Mucosa of descending colon (tissue), 3 donors: ENCODE data around the gene CALCR. TPM values are rescaled to one million over a fixed set of nuclear protein-coding genes. Genes with fewer than 3 reads are reported as not detected.

Experiments used
- ATAC-seq: fragments of 200-7000 bp; cut with Tn5 transposase; one replicate; pipeline ENCODE4 v1.9.1; 2020; ENCODE audit warnings: mild to moderate bottlenecking, moderate library complexity
- DNase-seq, 3 donors: peaks; one replicate each; pipeline ENCODE4 v3.0.0-alpha.2; 2020
- H3K36me3 ChIP-seq: fragments of 200-600 bp; one replicate; pipeline ENCODE4 v1.8.0; 2021; ENCODE audit warnings: low read depth, mild to moderate bottlenecking
- H3K4me1 ChIP-seq: fragments of 200-600 bp; one replicate; pipeline ENCODE4 v1.8.0; 2021; ENCODE audit warnings: low read depth, mild to moderate bottlenecking
- H3K4me3 ChIP-seq: fragments of 200-600 bp; one replicate; pipeline ENCODE4 v1.8.0; 2021; ENCODE audit warnings: mild to moderate bottlenecking
- H3K9me3 ChIP-seq: fragments of 200-600 bp; one replicate; pipeline ENCODE4 v1.8.0; 2021; ENCODE audit warnings: mild to moderate bottlenecking
- CTCF ChIP-seq: fragments of 200-600 bp; IDR thresholded peaks from one replicate; pipeline ENCODE4 v1.8.0; 2022; ENCODE audit warnings: antibody characterized with exemption, mild to moderate bottlenecking
- intact Hi-C, 2 donors: fragments of 100-400 bp; cut with DNase I in 1 of 2; cut with micrococcal nuclease in 1 of 2; formaldehyde crosslinking; loops; one replicate each; pipeline versions ENCODE4 v1.11.0 to v1.11.1; 2022; cut with DNase I, micrococcal nuclease
- total RNA-seq, 3 donors: library from RNA; stranded (reverse); fragmentation: NEBNext Ultra II Directional in 2 of 3; extraction: Animal tissue kit (Norgen Biotek cat#: 25700) in 2 of 3; gene quantifications; one replicate each; pipeline versions ENCODE4 v1.2.1 to v1.2.4, GENCODE V29; 2021 to 2023
- donor health status: DM: no; HTN: no; CAD: no; lungs with moderate emphysema.
- donor health status: DM: no; HTN: no; CAD: no.
- donor health status: DM: no; HTN: yes; CAD: no.

Gene CALCR
- total RNA-seq, 3 donors from 2014 or later: not detected

- Histone ChIP-seq H3K4me3 (no peak overlapping the region), H3K4me1 (no peaks in the 10 kb centered on the region), H3K9me3 (no peaks in the 10 kb centered on the region), H3K36me3 (no peaks in the 10 kb centered on the region)
- intact Hi-C loops: no loop called here
- DNase-seq (no peak), ATAC-seq (no peak)
- TF ChIP-seq CTCF: no peak
Measured at GRCh38 chr7:93430917-93431588, 143.5 kb downstream of the CALCR start.

GRCh38 chr7:93429563-93429962, 145.0 kb downstream of the CALCR start:
- Histone ChIP-seq H3K4me1 (no peaks in the 10 kb centered on the region), H3K9me3 (no peaks in the 10 kb centered on the region), H3K4me3 (no peak overlapping the region), H3K36me3 (no peaks in the 10 kb centered on the region)
- ATAC-seq (no peak), DNase-seq (no peak)
- no peak for TF ChIP-seq CTCF
- intact Hi-C loops: no loop called here

- intact Hi-C loops: no loop called here
- no peak for DNase-seq
Measured at GRCh38 chr7:93427107-93427506, 147.4 kb downstream of the CALCR start.

GRCh38 chr7:93426155-93426696, 148.3 kb downstream of the CALCR start:
- H3K4me3 ChIP-seq: no peak overlapping the region
- no peak for TF ChIP-seq CTCF
- no peaks in the 10 kb centered on the region for H3K9me3 ChIP-seq
- no peaks in the 10 kb centered on the region for H3K4me1 ChIP-seq
- ATAC-seq: no peak
- no peak for DNase-seq
- intact Hi-C loops: no loop called here
- no peaks in the 10 kb centered on the region for H3K36me3 ChIP-seq

More at GRCh38 chr7:93427107-93427506, 147.4 kb downstream of the CALCR start:
- no peak for TF ChIP-seq CTCF
- Histone ChIP-seq H3K9me3 (no peaks in the 10 kb centered on the region), H3K36me3 (no peaks in the 10 kb centered on the region), H3K4me1 (no peaks in the 10 kb centered on the region), H3K4me3 (no peak overlapping the region)
- no peak for ATAC-seq

- no peaks in the 10 kb centered on the region for H3K36me3 ChIP-seq
- H3K4me3 ChIP-seq: no peak overlapping the region
- ATAC-seq (no peak), DNase-seq (no peak)
- no peaks in the 10 kb centered on the region for H3K9me3 ChIP-seq
- TF ChIP-seq CTCF: no peak
- H3K4me1 ChIP-seq: no peaks in the 10 kb centered on the region
- intact Hi-C loops: no loop called here
Measured at GRCh38 chr7:93414574-93414973, 159.9 kb downstream of the CALCR start.
